Activated CD4-positive, alpha-beta T cell treated with anti-CD3 and anti-CD28 coated beads, Interleukin-2, amount 10 ng/mL, durations not matched to agents 7 days and 5 days (primary cell): Measurements from ENCODE around the gene ARHGAP28. TPM values are rescaled to one million over a fixed set of nuclear protein-coding genes. Genes with fewer than 3 reads are reported as not detected.

Experiments used
- CTCF ChIA-PET: fragments of 350-600 bp; sonication (Branson Sonifier 250); formaldehyde crosslinking; loops from one replicate; lab custom pipeline; 2021; ENCODE audit warnings: antibody characterized with exemption; lab: Charles Lee
- POLR2A ChIA-PET: fragments of 350-600 bp; sonication (Branson Sonifier 250); formaldehyde crosslinking; loops from one replicate; lab custom pipeline; 2021; ENCODE audit warnings: antibody characterized with exemption; lab: Charles Lee
- DNase-seq: peaks from one replicate; pipeline ENCODE4 v3.0.0-alpha.2; 2020
- H3K27ac Mint-ChIP-seq: one replicate; pipeline ENCODE4 v1.8.0; 2021; ENCODE audit warnings: mild to moderate bottlenecking, moderate library complexity, mixed read lengths
- H3K27me3 Mint-ChIP-seq: one replicate; pipeline ENCODE4 v1.8.0; 2021; ENCODE audit warnings: mixed read lengths
- H3K36me3 Mint-ChIP-seq: one replicate; pipeline ENCODE4 v1.8.0; 2021; ENCODE audit warnings: low read depth, mixed read lengths
- H3K4me1 Mint-ChIP-seq: one replicate; pipeline ENCODE4 v1.8.0; 2021; ENCODE audit warnings: mixed read lengths
- H3K4me3 Mint-ChIP-seq: one replicate; pipeline ENCODE4 v1.8.0; 2021; ENCODE audit warnings: mild to moderate bottlenecking, moderate library complexity, mixed read lengths
- H3K9me3 Mint-ChIP-seq: one replicate; pipeline ENCODE4 v1.8.0; 2021; ENCODE audit warnings: mixed read lengths
- total RNA-seq, 2 experiments: library from RNA; stranded (reverse); gene quantifications; one replicate each; pipeline ENCODE4 v1.2.3, GENCODE V29; 2021

The ARHGAP28 gene
- total RNA-seq, 2 experiments from 2014 or later: not detected

GRCh38 chr18:6877288-6877687 is 147.8 kb downstream of the ARHGAP28 start:
- Mint-ChIP-seq H3K4me1 (no peaks in the 10 kb centered on the region), H3K27ac (no peak overlapping the region), H3K4me3 (no peak overlapping the region), H3K9me3 (peaks cover 2% of the 10 kb centered on the region), H3K27me3 (no peaks in the 10 kb centered on the region), H3K36me3 (no peaks in the 10 kb centered on the region)
- CTCF ChIA-PET: no interaction called here
- no peak for DNase-seq
- POLR2A ChIA-PET: no interaction called here

GRCh38 chr18:6878556-6879297 is 149.2 kb downstream of the ARHGAP28 start:
- no peaks in the 10 kb centered on the region for H3K4me1 Mint-ChIP-seq
- no peaks in the 10 kb centered on the region for H3K27me3 Mint-ChIP-seq
- CTCF ChIA-PET: no interaction called here
- H3K4me3 Mint-ChIP-seq: no peak overlapping the region
- no peaks in the 10 kb centered on the region for H3K36me3 Mint-ChIP-seq
- no peak for DNase-seq
- POLR2A ChIA-PET: no interaction called here
- no peak overlapping the region for H3K27ac Mint-ChIP-seq
- H3K9me3 Mint-ChIP-seq: peaks cover 2% of the 10 kb centered on the region

- Mint-ChIP-seq H3K4me3 (no peak overlapping the region), H3K27ac (no peak overlapping the region), H3K36me3 (no peaks in the 10 kb centered on the region), H3K4me1 (no peaks in the 10 kb centered on the region), H3K9me3 (peaks cover 2% of the 10 kb centered on the region), H3K27me3 (no peaks in the 10 kb centered on the region)
- DNase-seq: no peak
- CTCF ChIA-PET: no interaction called here
- POLR2A ChIA-PET: no interaction called here
Measured at GRCh38 chr18:6879508-6880195, 150.1 kb downstream of the ARHGAP28 start.

- Mint-ChIP-seq H3K27me3 (no peaks in the 10 kb centered on the region), H3K9me3 (peaks cover 2% of the 10 kb centered on the region), H3K27ac (no peak overlapping the region), H3K4me3 (no peak overlapping the region), H3K36me3 (no peaks in the 10 kb centered on the region), H3K4me1 (no peaks in the 10 kb centered on the region)
- no peak for DNase-seq
- ChIA-PET POLR2A (no interaction called here), CTCF (no interaction called here)
Measured at GRCh38 chr18:6881034-6881820, 151.7 kb downstream of the ARHGAP28 start.

- CTCF ChIA-PET: no interaction called here
- H3K36me3 Mint-ChIP-seq: no peaks in the 10 kb centered on the region
- no peak overlapping the region for H3K4me3 Mint-ChIP-seq
- no peaks in the 10 kb centered on the region for H3K4me1 Mint-ChIP-seq
- no peak for DNase-seq
- no peak overlapping the region for H3K27ac Mint-ChIP-seq
- peaks cover 2% of the 10 kb centered on the region for H3K9me3 Mint-ChIP-seq
- POLR2A ChIA-PET: no interaction called here
- no peaks in the 10 kb centered on the region for H3K27me3 Mint-ChIP-seq
Measured at GRCh38 chr18:6882401-6882800, 152.9 kb downstream of the ARHGAP28 start.

- no peak for DNase-seq
- no peaks in the 10 kb centered on the region for H3K4me1 Mint-ChIP-seq
- H3K9me3 Mint-ChIP-seq: no peaks in the 10 kb centered on the region
- H3K36me3 Mint-ChIP-seq: no peaks in the 10 kb centered on the region
- CTCF ChIA-PET: interaction anchor here (0.7 kb wide), 1 partner anchor 438 kb away, joined by 3 read pairs; no protein-coding TSS in a partner anchor
- no peak overlapping the region for H3K27ac Mint-ChIP-seq
- POLR2A ChIA-PET: no interaction called here
- H3K27me3 Mint-ChIP-seq: no peaks in the 10 kb centered on the region
- no peak overlapping the region for H3K4me3 Mint-ChIP-seq
Measured at GRCh38 chr18:6885006-6885481, 155.5 kb downstream of the ARHGAP28 start.

- DNase-seq: peak; percentile 21
- ChIA-PET POLR2A (interaction anchor here (0.6 to 0.7 kb wide), 2 partner anchors 975 to 1528 kb away, joined by 3 read pairs; no protein-coding TSS in a partner anchor), CTCF (no interaction called here)
- Mint-ChIP-seq H3K36me3 (no peaks in the 10 kb centered on the region), H3K27me3 (no peaks in the 10 kb centered on the region), H3K27ac (no peak overlapping the region), H3K4me1 (no peaks in the 10 kb centered on the region), H3K4me3 (no peak overlapping the region), H3K9me3 (no peaks in the 10 kb centered on the region)
Measured at GRCh38 chr18:6885992-6886796, 156.7 kb downstream of the ARHGAP28 start.

- H3K27ac Mint-ChIP-seq: no peak overlapping the region
- no peaks in the 10 kb centered on the region for H3K27me3 Mint-ChIP-seq
- CTCF ChIA-PET: interaction anchor here (0.6 kb wide), 1 partner anchor 36 kb away, joined by 4 read pairs; no protein-coding TSS in a partner anchor
- no peaks in the 10 kb centered on the region for H3K4me1 Mint-ChIP-seq
- no peaks in the 10 kb centered on the region for H3K36me3 Mint-ChIP-seq
- no peak overlapping the region for H3K4me3 Mint-ChIP-seq
- POLR2A ChIA-PET: interaction anchor here (0.7 kb wide), 1 partner anchor 1527 kb away, joined by 3 read pairs; no protein-coding TSS in a partner anchor
- no peak for DNase-seq
- no peaks in the 10 kb centered on the region for H3K9me3 Mint-ChIP-seq
Measured at GRCh38 chr18:6886797-6887330, 157.3 kb downstream of the ARHGAP28 start.

- no peak for DNase-seq
- Mint-ChIP-seq H3K27me3 (no peaks in the 10 kb centered on the region), H3K4me3 (no peak overlapping the region), H3K9me3 (no peaks in the 10 kb centered on the region), H3K27ac (no peak overlapping the region), H3K4me1 (no peaks in the 10 kb centered on the region), H3K36me3 (no peaks in the 10 kb centered on the region)
- POLR2A ChIA-PET: no interaction called here
- CTCF ChIA-PET: no interaction called here
Measured at GRCh38 chr18:6891788-6892187, 162.3 kb downstream of the ARHGAP28 start.

GRCh38 chr18:6901286-6901926 is 171.9 kb downstream of the ARHGAP28 start:
- H3K9me3 Mint-ChIP-seq: peaks cover 14% of the 10 kb centered on the region
- H3K4me3 Mint-ChIP-seq: no peak overlapping the region
- no peak overlapping the region for H3K27ac Mint-ChIP-seq
- H3K27me3 Mint-ChIP-seq: no peaks in the 10 kb centered on the region
- DNase-seq: no peak
- no peaks in the 10 kb centered on the region for H3K36me3 Mint-ChIP-seq
- CTCF ChIA-PET: no interaction called here
- H3K4me1 Mint-ChIP-seq: no peaks in the 10 kb centered on the region
- POLR2A ChIA-PET: no interaction called here

GRCh38 chr18:6917072-6917471 is 187.6 kb downstream of the ARHGAP28 start:
- Mint-ChIP-seq H3K27me3 (peaks cover 2% of the 10 kb centered on the region), H3K27ac (no peak overlapping the region), H3K4me3 (no peak overlapping the region), H3K36me3 (no peaks in the 10 kb centered on the region), H3K9me3 (peaks cover 3% of the 10 kb centered on the region), H3K4me1 (no peaks in the 10 kb centered on the region)
- ChIA-PET CTCF (no interaction called here), POLR2A (no interaction called here)
- DNase-seq: no peak
